ENCODE measurements around the gene CFAP54. TPM values are rescaled to one million over a fixed set of nuclear protein-coding genes. Genes with fewer than 3 reads are reported as not detected.
A peak's percentile ranks its signal among the peaks of the same experiment; 100 is the strongest.

The CFAP54 gene
- total RNA-seq, 4 donors from 2014 or later = 0.22 to 0.62 (median 0.57) TPM; not detected in 1

DNA sequence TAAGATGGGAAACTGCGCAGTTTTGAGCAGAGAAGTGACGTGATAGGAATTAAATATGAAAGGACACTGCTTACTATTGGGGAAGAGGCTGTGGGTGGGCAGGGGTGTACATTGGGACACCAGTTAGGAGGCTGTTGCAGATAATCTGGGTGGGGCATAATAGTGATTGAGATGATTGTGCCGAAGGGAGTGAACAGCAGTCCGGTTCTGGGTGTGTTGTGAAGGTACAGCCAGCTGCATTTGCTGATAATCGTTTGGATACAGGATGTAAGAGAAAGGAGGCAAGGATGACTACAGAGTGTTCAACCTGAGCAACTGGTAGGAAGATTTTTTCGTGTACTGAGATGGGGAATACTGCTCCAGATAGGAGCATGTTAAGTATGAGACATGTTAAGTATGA is 212.5 kb downstream of the CFAP54 start:
- intact Hi-C loops (cut with DNase I) = no loop called here
- H3K4me1 ChIP-seq = no peaks in the 10 kb centered on the region
- WGBS, 2 donors = 72 to 82% methylated on average over 6 of the region's 6 CpGs
- no peaks in the 10 kb centered on the region for H3K27me3 ChIP-seq
- H3K27ac ChIP-seq = no peak overlapping the region
- no peak overlapping the region for H3K4me3 ChIP-seq
- H3K36me3 ChIP-seq = no peaks in the 10 kb centered on the region
- TF ChIP-seq, protein P1, sequence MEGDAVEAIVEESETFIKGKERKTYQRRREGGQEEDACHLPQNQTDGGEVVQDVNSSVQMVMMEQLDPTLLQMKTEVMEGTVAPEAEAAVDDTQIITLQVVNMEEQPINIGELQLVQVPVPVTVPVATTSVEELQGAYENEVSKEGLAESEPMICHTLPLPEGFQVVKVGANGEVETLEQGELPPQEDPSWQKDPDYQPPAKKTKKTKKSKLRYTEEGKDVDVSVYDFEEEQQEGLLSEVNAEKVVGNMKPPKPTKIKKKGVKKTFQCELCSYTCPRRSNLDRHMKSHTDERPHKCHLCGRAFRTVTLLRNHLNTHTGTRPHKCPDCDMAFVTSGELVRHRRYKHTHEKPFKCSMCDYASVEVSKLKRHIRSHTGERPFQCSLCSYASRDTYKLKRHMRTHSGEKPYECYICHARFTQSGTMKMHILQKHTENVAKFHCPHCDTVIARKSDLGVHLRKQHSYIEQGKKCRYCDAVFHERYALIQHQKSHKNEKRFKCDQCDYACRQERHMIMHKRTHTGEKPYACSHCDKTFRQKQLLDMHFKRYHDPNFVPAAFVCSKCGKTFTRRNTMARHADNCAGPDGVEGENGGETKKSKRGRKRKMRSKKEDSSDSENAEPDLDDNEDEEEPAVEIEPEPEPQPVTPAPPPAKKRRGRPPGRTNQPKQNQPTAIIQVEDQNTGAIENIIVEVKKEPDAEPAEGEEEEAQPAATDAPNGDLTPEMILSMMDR (IDR thresholded peaks at IDR 0.05) = no peak
- TF ChIP-seq POLR2A (IDR thresholded peaks at IDR 0.05) = no peak
- no peak for DNase-seq
- no peaks in the 10 kb centered on the region for H3K9me3 ChIP-seq

- intact Hi-C loops (cut with DNase I) = no loop called here
- TF ChIP-seq, protein P1 (IDR thresholded peaks at IDR 0.05) = no peak
- TF ChIP-seq POLR2A (IDR thresholded peaks at IDR 0.05) = no peak
- Histone ChIP-seq H3K4me1 (no peaks in the 10 kb centered on the region), H3K36me3 (no peaks in the 10 kb centered on the region), H3K27ac (no peak overlapping the region), H3K4me3 (no peak overlapping the region), H3K9me3 (no peaks in the 10 kb centered on the region), H3K27me3 (no peaks in the 10 kb centered on the region)
- DNase-seq = no peak
- 79 to 80% methylated on average over 2 of the region's 2 CpGs for WGBS, 2 donors
These were observed 220.9 kb downstream of the CFAP54 start for GRCh38 chr12:96710127-96710745.

DNA sequence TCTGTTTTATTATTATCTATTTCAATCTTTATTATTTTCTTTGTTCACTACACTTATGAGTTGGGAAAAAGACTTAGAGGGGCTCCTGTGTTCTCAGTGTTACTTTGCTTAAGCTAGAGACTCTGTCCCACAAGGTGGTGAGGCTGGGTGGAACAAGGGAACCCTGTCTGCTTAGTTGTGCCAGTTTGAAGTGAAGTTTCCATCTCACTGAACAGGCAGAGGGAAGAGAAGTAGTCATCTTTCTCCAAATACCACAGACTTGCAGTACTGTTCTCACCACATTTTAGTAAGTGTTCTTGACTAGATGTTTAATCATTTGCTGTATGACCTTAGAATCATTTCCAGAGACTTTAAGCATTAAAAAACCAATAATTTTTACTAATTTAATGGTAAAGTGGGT is 222.0 kb downstream of the CFAP54 start:
- no peak for DNase-seq
- no peaks in the 10 kb centered on the region for H3K9me3 ChIP-seq
- no peaks in the 10 kb centered on the region for H3K4me1 ChIP-seq
- H3K27ac ChIP-seq = no peak overlapping the region
- H3K4me3 ChIP-seq = no peak overlapping the region
- no peaks in the 10 kb centered on the region for H3K36me3 ChIP-seq
- no peaks in the 10 kb centered on the region for H3K27me3 ChIP-seq
- TF ChIP-seq POLR2A (IDR thresholded peaks at IDR 0.05) = no peak
- TF ChIP-seq, protein P1 (IDR thresholded peaks at IDR 0.05) = no peak
- intact Hi-C loops (cut with DNase I) = no loop called here

DNA sequence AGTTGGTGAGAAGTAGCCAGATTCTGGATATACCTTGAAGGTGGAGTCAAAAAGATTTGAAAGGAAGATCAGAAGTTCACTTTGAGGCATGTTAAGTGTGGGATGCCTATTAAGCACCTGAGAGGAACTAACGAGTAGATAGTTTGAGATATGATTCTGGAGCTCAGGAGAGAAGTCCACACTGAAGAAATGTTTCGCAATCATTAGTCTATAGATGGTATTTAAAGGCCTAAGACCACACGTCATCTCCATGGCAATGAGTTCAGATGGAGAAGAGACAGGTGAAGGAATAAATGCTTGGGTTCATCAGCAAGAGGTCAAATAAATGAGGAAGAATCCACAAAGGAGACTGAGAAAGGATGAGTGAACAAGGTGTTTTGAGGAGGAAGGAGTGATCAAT is 224.8 kb downstream of the CFAP54 start:
- DNase-seq = no peak
- intact Hi-C loops (cut with DNase I) = no loop called here
- TF ChIP-seq POLR2A (IDR thresholded peaks at IDR 0.05) = no peak
- TF ChIP-seq, protein P1 (IDR thresholded peaks at IDR 0.05) = no peak
- Histone ChIP-seq H3K27ac (no peak overlapping the region), H3K4me3 (no peak overlapping the region), H3K4me1 (no peaks in the 10 kb centered on the region), H3K27me3 (no peaks in the 10 kb centered on the region), H3K9me3 (no peaks in the 10 kb centered on the region), H3K36me3 (no peaks in the 10 kb centered on the region)
- WGBS, 2 donors = 73 to 77% methylated on average over 3 of the region's 3 CpGs

DNA sequence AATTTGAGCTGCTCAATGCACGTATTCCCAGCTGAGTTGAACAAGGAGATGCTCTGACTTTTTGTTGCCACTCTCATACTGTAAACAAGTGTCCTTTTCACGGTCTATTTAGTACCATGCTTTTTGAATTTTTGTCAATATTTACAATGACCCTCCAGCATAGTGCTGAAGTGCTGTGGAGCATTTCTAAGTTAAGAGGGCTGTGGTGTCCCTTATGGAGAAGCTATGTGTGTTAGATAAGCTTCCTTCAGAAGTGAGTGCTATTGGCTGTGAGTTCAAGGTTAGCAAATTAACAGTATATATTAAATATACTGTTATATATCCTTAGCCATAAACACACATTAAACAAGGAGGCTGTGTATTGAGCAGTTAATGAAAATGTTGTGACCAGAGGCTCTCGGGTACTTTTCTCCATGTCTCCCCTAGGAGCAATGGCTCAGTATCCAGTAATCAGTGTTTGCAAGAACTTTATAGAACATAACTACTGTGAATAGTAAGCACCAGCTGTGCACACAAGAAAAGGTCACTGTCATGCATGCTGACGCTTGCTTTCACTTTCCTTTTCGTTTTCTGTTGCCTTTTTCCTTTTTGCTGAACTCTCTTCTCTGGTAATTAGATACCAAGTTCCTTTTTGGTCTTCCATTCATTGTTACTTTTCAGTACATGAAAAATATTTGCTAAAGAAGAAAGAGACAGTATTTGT is 230.4 kb downstream of the CFAP54 start:
- Histone ChIP-seq H3K4me1 (peaks cover 0 to 11% (median 0%) of the 10 kb centered on the region in 3 donors), H3K27me3 (no peaks in the 10 kb centered on the region), H3K9me3 (no peaks in the 10 kb centered on the region), H3K36me3 (no peaks in the 10 kb centered on the region), H3K4me3 (peak overlapping the region; percentile 26 to 64 (median 35)), H3K27ac (peak overlapping the region in 2 of 4 donors; percentile 6 to 13)
- WGBS, 2 donors = 36 to 39% methylated on average over 5 of the region's 5 CpGs
- intact Hi-C loops (cut with DNase I) = no loop called here
- DNase-seq = no peak
- TF ChIP-seq, protein P1 (IDR thresholded peaks at IDR 0.05) = no peak
- TF ChIP-seq POLR2A (IDR thresholded peaks at IDR 0.05) = no peak

Measured in esophagus squamous epithelium (tissue), 5 donors.